HG03064 (cell line): ENCODE results near the gene MACROH2A2.
"Not testable (repeated sequence)": the region's sequence is repeated elsewhere in the genome, so short reads cannot be mapped to it uniquely, and the experiment has no call there.

Source experiments
- ATAC-seq: cut with Tn5 transposase; IDR thresholded peaks from one replicate; pipeline ENCODE4 v1.9.1; 2021; ENCODE audit warnings: low read depth; ENCODE audit not compliant: unreplicated experiment

The MACROH2A2 gene

DNA sequence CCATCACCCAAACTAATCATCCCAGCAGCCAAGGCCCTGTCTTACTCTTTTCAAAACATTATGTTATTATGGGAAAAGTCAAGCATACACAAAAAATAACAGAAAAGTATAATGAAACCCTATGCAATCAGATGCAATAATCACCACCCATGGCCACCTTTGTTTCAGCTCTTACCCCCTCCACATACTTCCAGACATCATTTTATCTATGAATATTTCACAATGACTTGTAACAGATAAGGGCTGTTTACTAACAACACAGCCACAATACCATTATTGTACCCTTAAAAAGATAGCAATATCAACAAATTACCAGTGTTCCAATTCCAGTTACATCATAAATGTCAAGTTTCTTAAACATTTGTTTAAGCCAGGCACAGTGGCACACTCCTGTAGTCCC lies 44.8 kb downstream of the MACROH2A2 start:
- ATAC-seq, result no peak

GRCh38 chr10:70098271-70098670 lies 45.6 kb downstream of the MACROH2A2 start:
- no peak for ATAC-seq

DNA sequence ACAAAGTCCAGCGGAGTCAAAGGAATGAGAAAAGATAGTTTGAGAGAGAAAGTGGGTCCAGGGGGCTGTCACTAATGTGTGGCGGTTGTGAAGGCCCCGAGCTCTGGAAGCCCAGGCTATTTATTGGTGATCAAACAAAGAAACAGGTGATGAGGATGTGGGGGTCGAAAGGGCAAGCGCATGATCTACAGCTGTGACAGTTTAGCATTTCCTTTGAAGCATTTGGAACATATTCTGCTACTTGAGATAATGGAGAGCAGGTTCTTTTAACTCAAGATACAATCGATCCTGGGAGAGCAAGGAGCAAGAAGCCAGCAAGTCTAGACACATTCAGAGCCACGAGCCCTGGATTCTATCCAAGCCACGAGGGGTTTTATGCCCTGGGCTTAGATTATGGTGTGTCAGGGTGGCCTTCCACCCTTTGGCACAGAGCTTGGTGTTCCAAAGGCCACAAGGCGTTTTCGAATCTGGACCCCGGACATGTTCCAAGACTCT lies 48.5 kb downstream of the MACROH2A2 start:
- not testable (repeated sequence) for ATAC-seq

DNA sequence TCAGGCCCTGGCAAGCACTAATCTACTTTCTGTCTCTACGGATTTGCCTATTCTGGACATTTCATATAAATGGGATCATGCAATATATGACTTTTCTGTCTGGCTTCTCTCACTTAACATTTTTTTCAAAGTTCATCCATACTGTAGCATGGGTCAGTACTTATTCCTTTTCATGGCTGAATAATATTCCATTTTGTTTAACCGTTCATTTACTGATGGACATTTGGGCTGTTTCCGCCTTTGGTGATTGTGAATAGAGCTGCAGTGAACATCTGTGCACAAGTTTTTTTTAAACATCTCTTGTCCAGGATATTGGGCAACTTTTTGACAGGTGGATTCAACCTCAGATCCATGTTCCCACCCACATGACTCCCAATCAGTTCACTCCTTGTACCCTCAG lies 49.0 kb downstream of the MACROH2A2 start:
- ATAC-seq, result no peak

GRCh38 chr10:70106958-70107791 lies 54.5 kb downstream of the MACROH2A2 start:
- no peak for ATAC-seq

GRCh38 chr10:70109064-70109729 lies 56.6 kb downstream of the MACROH2A2 start:
- ATAC-seq, result no peak

- no peak for ATAC-seq
Measured at GRCh38 chr10:70111496-70111895, 58.9 kb downstream of the MACROH2A2 start.

GRCh38 chr10:70112071-70112470 lies 59.4 kb downstream of the MACROH2A2 start:
- no peak for ATAC-seq

DNA sequence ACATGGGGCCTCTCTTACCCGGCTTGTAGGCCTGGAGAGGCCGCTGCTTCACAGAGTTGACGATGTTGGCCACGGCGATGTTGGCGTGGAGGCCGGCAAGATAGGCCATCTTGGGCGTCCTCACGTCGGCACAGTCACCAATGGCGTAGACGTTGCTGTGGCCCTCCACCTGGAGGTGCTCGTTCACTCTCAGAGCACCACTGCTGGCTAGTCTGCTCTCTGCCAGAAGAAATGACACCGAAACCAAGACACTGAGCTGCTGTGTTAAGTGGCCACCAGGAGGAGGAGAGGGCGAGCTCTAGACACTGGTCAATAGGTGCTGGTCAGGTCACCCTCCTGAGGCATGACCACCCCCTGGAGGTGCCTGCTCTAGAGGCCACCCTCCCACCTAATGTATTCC lies 62.3 kb downstream of the MACROH2A2 start:
- ATAC-seq, result no peak

DNA sequence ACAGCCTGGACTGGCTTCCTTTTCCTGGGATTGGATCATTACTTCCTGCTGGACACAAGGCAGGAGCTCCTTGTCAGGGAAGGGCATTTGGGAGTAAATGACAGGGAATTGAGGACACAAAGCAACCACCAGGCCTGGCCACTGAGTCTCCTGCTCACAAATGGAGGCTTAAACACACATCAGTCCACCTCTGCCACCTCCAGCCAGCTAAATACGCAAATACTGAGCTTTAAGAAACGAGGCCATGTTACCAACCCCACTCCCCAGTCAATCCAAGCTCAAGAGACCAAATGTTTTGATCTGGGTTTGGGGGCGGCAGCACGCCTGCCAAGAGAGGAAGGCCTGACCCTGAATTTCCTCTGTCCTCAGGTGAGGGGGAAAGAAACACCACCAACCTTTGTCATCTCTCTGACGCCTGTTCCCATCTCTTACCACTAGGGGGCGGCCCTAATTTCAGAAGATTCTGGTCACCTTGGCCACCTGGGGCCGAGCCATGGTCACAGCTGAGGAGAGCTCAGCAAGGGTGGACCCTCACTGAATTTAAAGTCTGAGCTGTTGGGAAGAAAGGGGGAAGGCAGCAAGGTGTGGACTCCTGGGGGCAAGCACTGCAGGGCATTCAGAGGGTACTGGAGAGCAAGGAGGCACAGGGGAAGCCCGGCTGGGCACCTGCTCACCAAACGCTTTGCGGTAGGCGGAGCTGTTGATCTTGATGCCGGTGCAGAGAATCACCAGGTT lies 63.5 kb downstream of the MACROH2A2 start:
- ATAC-seq, result no peak

DNA sequence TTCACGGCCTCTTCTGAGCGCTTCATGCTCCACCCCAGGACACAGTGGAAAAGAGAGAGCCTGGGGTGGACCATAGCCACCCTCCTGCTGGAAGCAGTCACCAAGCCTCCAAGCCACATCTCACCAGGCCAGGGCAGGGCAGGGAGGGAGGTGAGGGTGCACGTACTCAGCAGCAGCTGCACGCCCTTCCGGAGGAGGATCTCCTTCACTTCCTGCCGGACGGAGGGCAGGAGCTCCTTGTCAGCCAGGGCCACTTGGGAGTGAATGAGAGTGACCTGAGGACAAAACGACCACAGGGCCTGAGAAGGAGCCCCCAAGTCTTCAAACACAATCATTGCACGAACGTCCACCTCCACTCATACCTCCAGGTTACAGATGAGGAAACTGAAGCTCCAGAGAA lies 65.0 kb downstream of the MACROH2A2 start:
- ATAC-seq, result no peak

DNA sequence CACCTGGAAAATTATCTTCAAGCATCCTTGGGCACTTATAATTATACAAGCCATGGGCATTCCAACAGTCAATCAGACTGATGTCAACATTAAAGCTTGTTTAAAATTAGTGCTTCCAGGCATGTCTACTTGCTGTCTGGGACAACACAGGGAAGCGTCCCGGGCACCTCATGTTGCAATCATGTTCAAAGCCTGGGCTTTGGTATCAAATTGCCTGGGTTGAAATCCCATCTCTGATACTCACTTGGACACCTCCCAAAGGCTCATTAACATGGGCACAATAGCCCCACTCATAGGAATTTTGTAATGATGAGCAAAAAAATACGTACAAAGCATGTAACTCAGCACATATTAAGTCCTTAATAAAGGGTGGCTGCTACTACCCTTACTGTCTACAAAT lies 65.5 kb downstream of the MACROH2A2 start:
- no peak for ATAC-seq

DNA sequence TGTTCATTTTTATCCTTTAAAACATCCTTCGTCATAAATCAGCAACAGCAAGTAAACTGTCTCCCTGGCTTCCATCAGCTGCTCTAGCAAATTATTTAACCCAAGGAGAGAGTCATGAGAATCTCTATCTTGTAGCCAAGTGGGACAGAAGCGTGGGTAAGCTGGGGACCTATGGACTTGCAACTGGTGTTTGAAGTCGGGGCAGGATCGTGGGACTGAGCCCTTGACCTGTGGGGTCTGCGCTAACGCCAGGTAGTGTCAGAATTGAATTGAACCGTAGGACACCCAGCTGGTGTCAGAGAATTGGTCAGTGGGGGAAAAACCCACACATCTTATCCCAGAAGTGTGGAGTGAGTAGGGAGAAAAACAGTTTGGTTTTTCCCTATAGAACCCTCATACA lies 66.6 kb downstream of the MACROH2A2 start:
- no peak for ATAC-seq

- ATAC-seq, result no peak
Measured at GRCh38 chr10:70119623-70120022, 67.0 kb downstream of the MACROH2A2 start.

DNA sequence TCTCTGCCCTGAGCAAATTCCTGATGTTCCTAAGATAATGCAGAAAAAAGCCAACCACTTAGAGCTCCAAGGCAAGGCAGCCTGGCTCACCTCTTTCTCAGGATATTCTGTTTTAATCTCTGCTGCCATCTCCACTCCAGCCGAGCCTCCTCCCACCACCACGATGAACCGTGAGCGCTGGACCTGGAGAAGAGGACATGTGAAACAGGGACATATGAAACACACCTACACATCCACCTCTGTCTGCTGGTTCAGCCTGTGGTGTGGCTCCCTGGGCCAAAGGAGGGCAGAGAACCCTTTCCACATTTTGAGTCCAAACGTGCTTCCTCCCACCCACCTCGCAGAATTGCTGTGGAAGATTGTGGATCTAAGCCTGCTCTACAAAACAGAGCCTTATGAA lies 67.8 kb downstream of the MACROH2A2 start:
- no peak for ATAC-seq

GRCh38 chr10:70121281-70121949 lies 68.8 kb downstream of the MACROH2A2 start:
- ATAC-seq, result no peak

- no peak for ATAC-seq
Measured at GRCh38 chr10:70122742-70123141, 70.1 kb downstream of the MACROH2A2 start.

- ATAC-seq, result not testable (repeated sequence)
Measured at GRCh38 chr10:70123166-70123565, 70.5 kb downstream of the MACROH2A2 start.

- ATAC-seq, result no peak
Measured at GRCh38 chr10:70123817-70124216, 71.2 kb downstream of the MACROH2A2 start.

DNA sequence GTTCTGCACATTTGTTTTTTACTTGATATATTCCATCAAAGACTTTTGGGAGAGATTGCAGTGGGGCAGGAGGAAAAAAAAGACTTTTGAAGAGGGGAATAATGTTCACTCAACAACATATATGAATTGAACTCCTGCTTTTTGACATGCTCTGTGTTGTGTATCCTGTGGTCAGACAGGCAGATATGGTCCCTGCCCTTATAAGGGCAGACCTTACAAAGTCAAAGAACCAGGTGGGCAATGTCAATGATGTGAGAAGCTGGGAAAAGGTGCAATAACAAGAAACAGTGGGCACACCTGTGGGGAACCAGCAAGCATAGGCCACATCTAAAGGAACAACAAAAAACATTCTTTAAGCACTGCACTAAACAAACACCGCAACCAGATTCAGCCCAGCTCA lies 71.8 kb downstream of the MACROH2A2 start:
- ATAC-seq, result no peak

DNA sequence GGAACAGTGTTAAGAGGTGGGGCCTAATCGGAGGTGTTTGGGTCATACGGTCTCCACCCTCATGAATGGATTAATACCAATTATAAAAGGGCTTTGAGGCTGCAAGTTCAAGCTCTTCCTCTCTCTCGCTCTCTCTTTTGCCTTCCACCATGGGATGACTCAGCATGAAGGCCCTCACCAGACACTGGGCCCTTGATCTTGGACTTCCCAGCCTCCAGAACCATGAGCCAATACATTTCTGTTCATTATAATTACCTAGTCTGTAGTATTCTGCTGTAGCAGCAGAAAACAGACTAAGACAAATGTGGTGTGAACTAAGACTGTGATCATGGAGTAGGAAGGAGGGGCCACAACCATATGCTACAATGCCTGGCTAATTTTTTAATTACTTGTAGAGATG lies 72.3 kb downstream of the MACROH2A2 start:
- no peak for ATAC-seq
